Caco-2 (cell line): Measurements from ENCODE around the gene AKAP7. TPM values are rescaled to one million over a fixed set of nuclear protein-coding genes. Genes with fewer than 3 reads are reported as not detected.
"Not testable (repeated sequence)": the region's sequence is repeated elsewhere in the genome, so short reads cannot be mapped to it uniquely, and the experiment has no call there.

ENCODE experiments used
- BruUV-seq: library from RNA; stranded (reverse); fragments of 400-500 nt; replicated peaks from 2 replicates; lab custom pipeline; 2021; lab: Mats Ljungman, UMichigan
- CTCF ChIA-PET: fragments of 300-600 bp; sonication (Branson Sonifier 250); formaldehyde crosslinking; loops from one replicate; lab custom pipeline; 2022; ENCODE audit warnings: antibody characterized with exemption; lab: Charles Lee
- POLR2A ChIA-PET: fragments of 300-600 bp; sonication (Branson Sonifier 250); formaldehyde crosslinking; loops from one replicate; lab custom pipeline; 2022; ENCODE audit warnings: antibody characterized with exemption; lab: Charles Lee
- DNase-seq, 2 experiments: peaks; one replicate each; pipeline versions ENCODE4 v3.0.0 to v3.0.0-alpha.2; 2020 to 2022
- H3K27me3 ChIP-seq: replicated peaks from 2 replicates; pipeline ENCODE4 v1.6.0; 2011; ENCODE audit warnings: low read length; ENCODE audit not compliant: control insufficient read depth, insufficient read depth
- H3K36me3 ChIP-seq: 2 replicates; pipeline ENCODE4 v1.5.1; 2011; ENCODE audit warnings: low read length; ENCODE audit not compliant: control insufficient read depth, insufficient read depth
- H3K4me1 ChIP-seq: fragments of 250-450 bp; sonication (Bioruptor Pico); 2 replicates; pipeline ENCODE4 v1.5.1; 2020; ENCODE audit warnings: mild to moderate bottlenecking
- H3K4me3 ChIP-seq: 2 replicates; pipeline ENCODE4 v1.5.1; 2011; ENCODE audit warnings: low read depth, mild to moderate bottlenecking, control low read depth, low read length
- H3K9me3 ChIP-seq: fragments of 250-450 bp; sonication (Bioruptor Pico); 2 replicates; pipeline ENCODE4 v1.5.1; 2020; ENCODE audit warnings: mild to moderate bottlenecking, moderate library complexity
- H3K27ac Mint-ChIP-seq: one replicate; pipeline ENCODE4 v1.8.0; 2022; ENCODE audit warnings: mixed read lengths; ENCODE audit not compliant: unreplicated experiment
- H3K27me3 Mint-ChIP-seq: one replicate; pipeline ENCODE4 v1.8.0; 2022; ENCODE audit warnings: mixed read lengths; ENCODE audit not compliant: insufficient read depth, unreplicated experiment
- H3K36me3 Mint-ChIP-seq: one replicate; pipeline ENCODE4 v1.8.0; 2022; ENCODE audit warnings: mild to moderate bottlenecking, mixed read lengths; ENCODE audit not compliant: insufficient read depth, unreplicated experiment
- H3K4me1 Mint-ChIP-seq: one replicate; pipeline ENCODE4 v1.8.0; 2022; ENCODE audit warnings: low read depth, mixed read lengths; ENCODE audit not compliant: unreplicated experiment
- H3K4me3 Mint-ChIP-seq: one replicate; pipeline ENCODE4 v1.8.0; 2022; ENCODE audit warnings: mild to moderate bottlenecking, moderate library complexity, mixed read lengths; ENCODE audit not compliant: unreplicated experiment
- H3K9me3 Mint-ChIP-seq: one replicate; pipeline ENCODE4 v1.8.0; 2022; ENCODE audit warnings: mixed read lengths; ENCODE audit not compliant: unreplicated experiment
- intact Hi-C: fragments of 100-400 bp; cut with micrococcal nuclease; formaldehyde crosslinking; loops from one replicate; pipeline ENCODE4 v1.10.0; 2022; ENCODE audit not compliant: unreplicated experiment
- total RNA-seq: library from RNA; stranded (reverse); gene quantifications from 2 replicates; pipeline ENCODE4 v1.2.3, GENCODE V29; 2022
- TF ChIP-seq, protein P1 (sequence below), 2 experiments: fragments of 200-600 bp in 1 of 2; IDR thresholded peaks; 1 replicate in 1 of 2; 2 replicates in 1 of 2; pipeline versions ENCODE4 v1.5.1 to v1.8.0; 2011 to 2022; ENCODE audit warnings: antibody characterized with exemption in 1 of 2, control low read depth in 1 of 2, inconsistent platforms in 1 of 2, low read depth in 1 of 2, low read length in 1 of 2, mild to moderate bottlenecking in 1 of 2, moderate library complexity in 1 of 2; ENCODE audit not compliant: insufficient read depth in 1 of 2, severe bottlenecking in 1 of 2, unreplicated experiment in 1 of 2

The AKAP7 gene
- total RNA-seq, 1 experiment from 2014 or later, result 5.6 TPM

GRCh38 chr6:131321589-131321988 is 186.3 kb downstream of the AKAP7 start:
- intact Hi-C loops, result no loop called here
- BruUV-seq, result no TSS peak
- Mint-ChIP-seq H3K27ac (no peak overlapping the region), H3K4me1 (no peaks in the 10 kb centered on the region), H3K4me3 (no peak overlapping the region), H3K9me3 (no peaks in the 10 kb centered on the region), H3K27me3 (no peaks in the 10 kb centered on the region), H3K36me3 (no peaks in the 10 kb centered on the region)
- Histone ChIP-seq H3K4me1 (no peaks in the 10 kb centered on the region), H3K27me3 (no peaks in the 10 kb centered on the region), H3K9me3 (no peaks in the 10 kb centered on the region), H3K4me3 (no peak overlapping the region), H3K36me3 (no peaks in the 10 kb centered on the region)
- CTCF ChIA-PET, result no interaction called here
- POLR2A ChIA-PET, result no interaction called here
- TF ChIP-seq, protein P1, sequence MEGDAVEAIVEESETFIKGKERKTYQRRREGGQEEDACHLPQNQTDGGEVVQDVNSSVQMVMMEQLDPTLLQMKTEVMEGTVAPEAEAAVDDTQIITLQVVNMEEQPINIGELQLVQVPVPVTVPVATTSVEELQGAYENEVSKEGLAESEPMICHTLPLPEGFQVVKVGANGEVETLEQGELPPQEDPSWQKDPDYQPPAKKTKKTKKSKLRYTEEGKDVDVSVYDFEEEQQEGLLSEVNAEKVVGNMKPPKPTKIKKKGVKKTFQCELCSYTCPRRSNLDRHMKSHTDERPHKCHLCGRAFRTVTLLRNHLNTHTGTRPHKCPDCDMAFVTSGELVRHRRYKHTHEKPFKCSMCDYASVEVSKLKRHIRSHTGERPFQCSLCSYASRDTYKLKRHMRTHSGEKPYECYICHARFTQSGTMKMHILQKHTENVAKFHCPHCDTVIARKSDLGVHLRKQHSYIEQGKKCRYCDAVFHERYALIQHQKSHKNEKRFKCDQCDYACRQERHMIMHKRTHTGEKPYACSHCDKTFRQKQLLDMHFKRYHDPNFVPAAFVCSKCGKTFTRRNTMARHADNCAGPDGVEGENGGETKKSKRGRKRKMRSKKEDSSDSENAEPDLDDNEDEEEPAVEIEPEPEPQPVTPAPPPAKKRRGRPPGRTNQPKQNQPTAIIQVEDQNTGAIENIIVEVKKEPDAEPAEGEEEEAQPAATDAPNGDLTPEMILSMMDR (IDR thresholded peaks at IDR 0.05; ENCODE audit: insufficient read depth in 1 of 2, low read depth in 1 of 2, low read length in 1 of 2, severe bottlenecking in 1 of 2, unreplicated experiment in 1 of 2), result no peak
- no peak for DNase-seq

- TF ChIP-seq, protein P1 (IDR thresholded peaks at IDR 0.05; ENCODE audit: insufficient read depth in 1 of 2, low read depth in 1 of 2, low read length in 1 of 2, severe bottlenecking in 1 of 2, unreplicated experiment in 1 of 2), result no peak
- no peak for DNase-seq
- Mint-ChIP-seq H3K9me3 (no peaks in the 10 kb centered on the region), H3K4me3 (no peak overlapping the region), H3K27me3 (no peaks in the 10 kb centered on the region), H3K27ac (no peak overlapping the region), H3K4me1 (no peaks in the 10 kb centered on the region), H3K36me3 (no peaks in the 10 kb centered on the region)
- no peaks in the 10 kb centered on the region for H3K9me3 ChIP-seq
- ChIA-PET POLR2A (no interaction called here), CTCF (no interaction called here)
- H3K36me3 ChIP-seq, result no peaks in the 10 kb centered on the region
- H3K4me1 ChIP-seq, result no peaks in the 10 kb centered on the region
- H3K4me3 ChIP-seq, result no peak overlapping the region
- no TSS peak for BruUV-seq
- intact Hi-C loops, result no loop called here
- no peaks in the 10 kb centered on the region for H3K27me3 ChIP-seq
Observed at GRCh38 chr6:131322125-131322524, 186.9 kb downstream of the AKAP7 start.

DNA sequence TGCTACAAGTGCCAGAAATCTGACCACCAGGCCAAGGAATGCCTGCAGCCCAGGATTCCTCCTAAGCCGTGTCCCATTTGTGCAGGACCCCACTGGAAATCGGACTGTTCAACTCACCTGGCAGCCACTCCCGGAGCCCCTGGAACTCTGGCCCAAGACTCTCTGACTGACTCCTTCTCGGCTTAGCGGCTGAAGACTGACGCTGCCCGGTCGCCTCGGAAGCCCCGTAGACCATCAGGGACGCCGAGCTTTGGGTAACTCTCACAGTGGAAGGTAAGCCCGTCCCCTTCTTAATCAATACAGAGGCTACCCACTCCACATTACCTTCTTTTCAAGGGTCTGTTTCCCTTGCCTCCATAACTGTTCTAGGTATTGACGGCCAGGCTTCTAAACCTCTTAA is 190.4 kb downstream of the AKAP7 start:
- CTCF ChIA-PET, H3K4me3 ChIP-seq, H3K4me3 Mint-ChIP-seq, intact Hi-C loops, BruUV-seq, H3K9me3 ChIP-seq, H3K27me3 ChIP-seq, DNase-seq, H3K4me1 ChIP-seq, H3K27ac Mint-ChIP-seq, H3K4me1 Mint-ChIP-seq, H3K36me3 ChIP-seq, POLR2A ChIA-PET, H3K27me3 Mint-ChIP-seq, H3K36me3 Mint-ChIP-seq, H3K9me3 Mint-ChIP-seq: not testable (repeated sequence)

GRCh38 chr6:131328727-131329126 is 193.5 kb downstream of the AKAP7 start:
- BruUV-seq, H3K27me3 Mint-ChIP-seq, CTCF ChIA-PET, H3K4me3 ChIP-seq, H3K27me3 ChIP-seq, intact Hi-C loops, H3K4me3 Mint-ChIP-seq, H3K36me3 Mint-ChIP-seq, H3K9me3 ChIP-seq, DNase-seq, POLR2A ChIA-PET, H3K27ac Mint-ChIP-seq, H3K9me3 Mint-ChIP-seq, H3K36me3 ChIP-seq: not testable (repeated sequence)
- H3K4me1 ChIP-seq, result peaks cover 18% of the 10 kb centered on the region
- H3K4me1 Mint-ChIP-seq, result peaks cover 15% of the 10 kb centered on the region
